ENCODE measurements around the gene PRDM16. TPM values are rescaled to one million over a fixed set of nuclear protein-coding genes. Genes with fewer than 3 reads are reported as not detected.

The PRDM16 gene
- total and polyA plus RNA-seq, 2 of the 8 experiments (the other 6 are each of a cell fraction or from before 2014, with no cell fraction given), result 0.39 to 0.43 TPM

DNA sequence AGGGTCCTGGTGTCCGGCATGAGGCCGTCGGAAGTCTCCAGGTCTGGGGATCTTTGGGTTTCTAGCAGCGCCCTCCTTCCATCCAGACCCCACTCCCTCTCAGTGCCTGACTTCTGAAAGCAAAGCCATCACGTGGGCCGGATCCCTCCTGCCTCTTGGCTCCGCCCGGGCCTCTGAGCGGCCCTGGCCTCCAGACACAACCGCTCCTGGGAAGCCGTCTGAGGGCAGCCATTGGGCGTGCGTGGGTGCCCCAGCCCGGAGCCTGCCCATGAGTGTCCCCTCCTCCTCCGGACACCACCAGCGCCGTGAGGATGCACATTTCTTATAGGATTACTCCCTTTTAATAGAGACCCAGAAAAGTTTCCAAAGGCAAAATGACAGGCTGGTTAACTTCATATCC is 248.5 kb downstream of the PRDM16 start:
- no peaks in the 10 kb centered on the region for H3K9me3 ChIP-seq (ENCODE audit: insufficient read depth in 2 of 2, low read depth in 1 of 2, low read length in 1 of 2)
- no peak overlapping the region for H4K8ac ChIP-seq (ENCODE audit: extremely low read depth, insufficient read depth, low read length)
- no peak overlapping the region for H3K23ac ChIP-seq (ENCODE audit: insufficient read length)
- H2BK20ac ChIP-seq (ENCODE audit: low read length), result no peak overlapping the region
- CTCF ChIA-PET (ENCODE audit: partially characterized antibody), result interaction anchor here (2.6 kb wide), 1 partner anchor 100 kb away, joined by 9 read pairs; no protein-coding TSS in a partner anchor
- H4K91ac ChIP-seq (replicated peaks; ENCODE audit: insufficient read length, low read length), result no peak overlapping the region
- no peak overlapping the region for H2AFZ ChIP-seq (ENCODE audit: low read length)
- no peak overlapping the region for H4K5ac ChIP-seq (ENCODE audit: insufficient read length, low read depth, low read length)
- TF ChIP-seq, protein P1, sequence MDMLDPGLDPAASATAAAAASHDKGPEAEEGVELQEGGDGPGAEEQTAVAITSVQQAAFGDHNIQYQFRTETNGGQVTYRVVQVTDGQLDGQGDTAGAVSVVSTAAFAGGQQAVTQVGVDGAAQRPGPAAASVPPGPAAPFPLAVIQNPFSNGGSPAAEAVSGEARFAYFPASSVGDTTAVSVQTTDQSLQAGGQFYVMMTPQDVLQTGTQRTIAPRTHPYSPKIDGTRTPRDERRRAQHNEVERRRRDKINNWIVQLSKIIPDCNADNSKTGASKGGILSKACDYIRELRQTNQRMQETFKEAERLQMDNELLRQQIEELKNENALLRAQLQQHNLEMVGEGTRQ (IDR thresholded peaks at IDR 0.05; ENCODE audit: low read length), result peak; percentile 34; the same call in 1 of the 2 replicates
- TF ChIP-seq BRCA1 (IDR thresholded peaks at IDR 0.05; ENCODE audit: low read depth, low read length), result no peak
- FAIRE-seq (no peak), DNase-seq (ENCODE audit: low read depth in 1 of 2, low spot score in 2 of 2) (no peak)
- H3K4me3 ChIP-seq (ENCODE audit: extremely low read depth in 1 of 4, insufficient read depth in 2 of 4, low read depth in 3 of 4, low read length in 4 of 4), result no peak overlapping the region
- no peaks in the 10 kb centered on the region for H3K79me2 ChIP-seq (ENCODE audit: control insufficient read depth in 1 of 2, insufficient read depth in 2 of 2, low read length in 2 of 2)
- H4K20me1 ChIP-seq (replicated peaks in 1 of 2; ENCODE audit: control insufficient read depth in 1 of 2, insufficient read depth in 2 of 2, low read length in 2 of 2), result peaks cover 0 to 7% of the 10 kb centered on the region in 2 experiments
- H3K23me2 ChIP-seq (ENCODE audit: low read depth, low read length), result no peaks in the 10 kb centered on the region; the same call in 1 of the 2 replicates
- peaks cover 5 to 25% (median 16%) of the 10 kb centered on the region in 4 experiments for H3K4me1 ChIP-seq (replicated peaks in 1 of 4; ENCODE audit: control insufficient read depth in 3 of 4, insufficient read depth in 4 of 4, low read length in 3 of 4)
- WGBS, 2 experiments (ENCODE audit: extremely low coverage in 1 of 2, insufficient coverage in 1 of 2, insufficient read length in 1 of 2, insufficient replicate concordance in 2 of 2, low coverage in 1 of 2, low lambda C conversion rate in 2 of 2, missing lambda C conversion rate in 1 of 2), result 88% methylated on average over 17 of the region's 17 CpGs; no CpG with 5 or more reads in 1 of the 2 experiments
- no peak overlapping the region for H3K9ac ChIP-seq (replicated peaks in 1 of 4; ENCODE audit: extremely low read depth in 1 of 4, low read depth in 3 of 4, low read length in 3 of 4)
- no peak overlapping the region for H2BK5ac ChIP-seq (ENCODE audit: low read depth, low read length)
- POLR2A ChIA-PET (ENCODE audit: partially characterized antibody), result no interaction called here
- H3K14ac ChIP-seq (ENCODE audit: insufficient read length), result no peak overlapping the region
- H3K36me3 ChIP-seq (ENCODE audit: control insufficient read depth in 2 of 4, insufficient read depth in 4 of 4, low read length in 3 of 4), result no peaks in the 10 kb centered on the region
- no peak overlapping the region for H3K4ac ChIP-seq (replicated peaks; ENCODE audit: insufficient read length, low read depth, low read length)
- H3K18ac ChIP-seq (ENCODE audit: extremely low read depth, low read length), result no peak overlapping the region
- H2AK5ac ChIP-seq (ENCODE audit: low read depth, low read length), result no peak overlapping the region
- H3K4me2 ChIP-seq (ENCODE audit: insufficient read depth in 1 of 2, low read depth in 2 of 2, low read length in 2 of 2), result no peak overlapping the region
- H3K27me3 ChIP-seq (replicated peaks in 1 of 4; ENCODE audit: control insufficient read depth in 3 of 4, extremely low read depth in 1 of 4, insufficient read depth in 3 of 4, low read length in 3 of 4), result peaks cover 0 to 38% (median 25%) of the 10 kb centered on the region in 4 experiments; a peak in 4 of 7 replicates
- H2BK12ac ChIP-seq (ENCODE audit: low read depth, low read length), result no peak overlapping the region
- no peak overlapping the region for H3K27ac ChIP-seq (ENCODE audit: low read depth, low read length)
- H3K56ac ChIP-seq (replicated peaks; ENCODE audit: insufficient read length, low read depth, low read length), result no peak overlapping the region
- no peaks in the 10 kb centered on the region for H3K79me1 ChIP-seq (ENCODE audit: low read depth, low read length)
- H2BK120ac ChIP-seq (replicated peaks; ENCODE audit: low read depth, low read length), result no peak overlapping the region
- no peak overlapping the region for H2BK15ac ChIP-seq (ENCODE audit: low read length)

All from H1 (cell line).